HL-60 (cell line): ENCODE measurements around the gene FOXF1.

ENCODE experiments used
- DNase-seq, 2 experiments: peaks; one replicate each; pipeline ENCODE4 v3.0.0-alpha.2; 2010 to 2020; ENCODE audit warnings: low read depth in 1 of 2, low spot score in 1 of 2
- H3K27ac ChIP-seq: fragments of 250-450 bp; sonication (Bioruptor Pico); replicated peaks from 2 replicates; pipeline ENCODE4 v1.5.1; 2020; ENCODE audit warnings: mild to moderate bottlenecking, moderate library complexity
- H3K27me3 ChIP-seq: fragments of 250-450 bp; sonication (Bioruptor Pico); 2 replicates; pipeline ENCODE4 v1.5.1; 2021; ENCODE audit warnings: mild to moderate bottlenecking, moderate library complexity; ENCODE audit not compliant: insufficient read depth, poor library complexity, severe bottlenecking
- H3K4me3 ChIP-seq: replicated peaks from 2 replicates; pipeline ENCODE4 v1.5.1; 2011; ENCODE audit warnings: mild to moderate bottlenecking, control low read depth, low read length; ENCODE audit not compliant: insufficient read depth
- CTCF ChIP-seq: IDR thresholded peaks from one replicate; pipeline ENCODE4 v1.5.1; 2011; ENCODE audit warnings: low read length, control low read depth, inconsistent platforms; ENCODE audit not compliant: insufficient read depth
- GABPA ChIP-seq: IDR thresholded peaks from 2 replicates; pipeline ENCODE4 v1.6.1; 2012; ENCODE audit warnings: low read depth
- POLR2AphosphoS5 ChIP-seq: IDR thresholded peaks from 2 replicates; pipeline ENCODE4 v1.6.1; 2012; ENCODE audit warnings: low read depth
- REST ChIP-seq: IDR thresholded peaks from 2 replicates; pipeline ENCODE4 v1.6.1; 2012; ENCODE audit warnings: low read depth; ENCODE audit not compliant: insufficient replicate concordance
- SPI1 ChIP-seq: IDR thresholded peaks from 2 replicates; pipeline ENCODE4 v1.6.1; 2012; ENCODE audit warnings: low read depth, mild to moderate bottlenecking, borderline replicate concordance

FOXF1 gene

GRCh38 chr16:86527366-86527765 lies 17.0 kb downstream of the FOXF1 start:
- no peak for DNase-seq
- TF ChIP-seq SPI1 (no peak), POLR2AphosphoS5 (no peak), REST (no peak), CTCF (no peak), GABPA (no peak)
- Histone ChIP-seq H3K27me3 (no peaks in the 10 kb centered on the region), H3K4me3 (no peak overlapping the region), H3K27ac (no peak overlapping the region)

GRCh38 chr16:86528061-86528929 lies 18.0 kb downstream of the FOXF1 start:
- Histone ChIP-seq H3K4me3 (no peak overlapping the region), H3K27ac (no peak overlapping the region), H3K27me3 (no peaks in the 10 kb centered on the region)
- no peak for DNase-seq
- no peak for TF ChIP-seq CTCF

GRCh38 chr16:86529160-86529559 lies 18.8 kb downstream of the FOXF1 start:
- TF ChIP-seq SPI1, result no peak
- no peak for DNase-seq
- Histone ChIP-seq H3K27me3 (no peaks in the 10 kb centered on the region), H3K4me3 (no peak overlapping the region), H3K27ac (no peak overlapping the region)

- Histone ChIP-seq H3K27ac (no peak overlapping the region), H3K4me3 (no peak overlapping the region), H3K27me3 (no peaks in the 10 kb centered on the region)
- no peak for DNase-seq
- TF ChIP-seq CTCF (no peak), SPI1 (no peak), GABPA (no peak), REST (no peak), POLR2AphosphoS5 (no peak)
These were observed 20.2 kb downstream of the FOXF1 start for GRCh38 chr16:86530251-86531190.
